Daoy (cell line): ENCODE results near the gene SLC9A3. TPM values are rescaled to one million over a fixed set of nuclear protein-coding genes. Genes with fewer than 3 reads are reported as not detected.
"Not testable (repeated sequence)": the region's sequence is repeated elsewhere in the genome, so short reads cannot be mapped to it uniquely, and the experiment has no call there.

Experiments used
- DNase-seq: peaks from one replicate; pipeline ENCODE4 v3.0.0-alpha.2; 2015; ENCODE audit warnings: low read depth
- total RNA-seq: library from RNA; depleted of rRNA; stranded (reverse); fragments of >200 nt; shearing (Covaris generic); gene quantifications from 2 replicates; pipeline ENCODE4 v1.2.3, GENCODE V29; 2014; rRNA removed

SLC9A3 gene
- 1.3 and 2.2 TPM in 2 replicates for total RNA-seq

DNA sequence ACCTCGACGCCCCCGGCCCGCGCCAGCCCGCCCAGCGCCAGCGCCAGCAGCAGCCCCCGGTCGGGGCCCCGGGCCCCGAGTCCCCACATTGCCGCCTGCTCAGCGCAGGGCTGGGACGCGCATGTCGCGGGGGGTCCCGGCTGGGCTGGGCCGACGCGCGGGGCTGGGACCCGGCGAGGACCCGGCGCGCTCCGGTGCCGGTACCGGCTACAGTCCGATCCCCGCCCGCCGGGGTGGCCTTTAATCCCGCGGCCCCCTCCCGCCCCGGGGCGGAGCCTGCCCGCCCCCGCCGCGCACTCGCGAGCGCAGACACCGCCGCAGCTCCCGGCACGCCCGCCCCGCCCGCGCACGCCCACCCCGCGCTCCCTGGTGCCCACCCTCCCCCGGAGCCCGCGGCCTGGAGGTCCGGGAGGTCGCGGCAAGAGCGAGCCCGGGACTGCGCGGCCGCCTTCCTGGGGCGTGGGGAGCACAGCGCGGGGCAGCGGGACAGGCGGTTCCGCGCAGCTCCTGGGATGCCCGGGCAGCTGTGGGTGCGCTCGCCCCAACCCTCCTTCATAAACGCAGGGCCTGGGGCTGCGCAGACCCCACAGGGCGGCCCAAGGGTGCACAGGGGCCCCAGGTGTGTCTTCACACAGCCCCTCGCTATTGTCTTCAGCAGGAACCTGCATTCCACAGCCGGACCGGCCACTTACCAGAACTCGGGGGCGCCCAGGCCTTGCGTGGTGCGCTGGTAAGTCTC lies at the start of gene SLC9A3:
Gene SLC9A3 (minus strand): TSS at position 216 of the 739 bp plus-strand sequence.
- DNase-seq = no peak

DNA sequence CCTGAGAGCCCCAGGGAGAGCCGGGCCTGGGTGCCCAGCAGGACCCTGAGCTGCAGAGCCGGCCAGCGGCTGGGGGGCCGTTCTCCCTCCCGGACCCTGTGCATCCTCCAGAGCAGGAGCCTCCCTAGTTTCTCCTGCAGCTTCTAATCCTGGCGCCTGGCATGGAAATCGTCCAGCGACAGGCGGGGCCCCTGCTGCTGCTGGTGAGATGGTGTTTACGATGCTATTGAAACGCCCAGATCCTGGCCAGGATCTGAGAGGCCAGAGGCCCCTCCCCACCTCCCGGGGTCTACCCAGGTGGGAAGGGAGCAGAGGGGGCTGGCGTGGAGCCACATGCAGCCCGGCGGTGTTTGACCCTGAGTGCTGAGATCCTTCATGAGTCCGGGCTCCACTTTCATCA lies 49.7 kb upstream of the SLC9A3 start:
- no peak for DNase-seq

DNA sequence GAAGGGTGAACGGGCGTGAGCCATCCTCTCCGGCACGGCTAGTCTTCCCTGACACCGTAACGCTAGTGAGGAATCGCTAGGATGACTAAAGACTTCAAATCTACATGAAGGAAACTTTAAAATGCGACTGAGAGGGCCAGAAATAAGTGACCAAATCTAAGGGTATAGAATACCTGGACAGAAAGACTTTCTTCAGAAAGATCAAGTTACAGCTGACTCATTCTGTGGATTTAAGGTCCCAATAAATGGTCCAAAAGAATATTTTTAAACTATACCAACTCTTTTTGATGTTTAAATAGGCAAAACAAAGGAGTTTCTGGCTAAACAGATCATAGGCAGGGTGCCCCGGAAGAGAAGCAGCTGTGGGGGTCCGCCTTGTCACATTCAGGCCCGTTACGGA lies 49.0 kb upstream of the SLC9A3 start:
- DNase-seq = no peak

DNA sequence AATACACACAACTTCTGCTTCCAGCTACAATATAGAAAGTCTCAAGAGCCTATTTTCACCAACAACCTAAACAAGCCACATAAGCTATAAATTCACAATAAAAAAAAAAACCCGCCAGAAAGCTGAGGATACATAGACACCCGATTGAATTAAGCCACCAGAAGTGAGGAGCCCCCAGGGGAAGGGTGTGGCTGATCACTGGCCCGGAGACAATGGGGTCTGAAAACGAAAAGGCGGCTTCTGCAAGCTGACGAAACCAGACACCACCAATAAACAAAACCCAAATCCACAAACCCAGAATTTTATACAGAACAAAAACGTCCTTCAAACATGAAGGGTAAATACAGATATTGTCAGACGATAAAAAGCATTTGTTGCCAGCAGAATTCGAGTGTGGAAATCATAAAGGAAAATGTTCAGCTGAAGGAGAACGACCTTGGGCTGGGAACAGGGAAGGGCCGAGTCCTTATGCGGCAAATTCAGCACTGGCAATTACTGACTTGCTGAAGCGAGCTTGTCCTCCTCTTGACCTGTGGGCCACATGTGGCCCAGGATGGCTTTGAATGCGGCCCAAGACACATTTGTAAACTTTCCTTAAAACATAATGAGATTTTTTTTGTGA lies 48.3 kb upstream of the SLC9A3 start:
- DNase-seq = no peak

DNA sequence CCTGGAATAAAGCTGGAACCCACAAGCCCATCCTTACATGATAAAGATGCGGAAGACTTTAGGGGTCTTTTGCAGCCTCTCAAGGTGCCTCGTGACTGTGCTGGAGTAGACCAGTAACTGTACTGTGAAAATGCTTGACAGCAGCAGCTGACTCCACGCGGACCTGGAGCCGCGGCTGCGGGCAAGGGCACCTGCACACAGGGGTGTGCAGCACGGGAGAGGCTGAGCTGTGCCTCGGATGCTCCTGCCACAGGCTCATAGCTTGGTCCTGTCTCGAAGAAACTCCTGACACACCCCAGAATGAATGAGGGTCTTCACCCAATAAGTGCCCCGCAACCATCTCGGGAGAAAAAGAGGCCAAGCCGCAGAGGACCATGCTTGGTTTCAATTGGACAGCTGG lies 47.5 kb upstream of the SLC9A3 start:
- DNase-seq = no peak

DNA sequence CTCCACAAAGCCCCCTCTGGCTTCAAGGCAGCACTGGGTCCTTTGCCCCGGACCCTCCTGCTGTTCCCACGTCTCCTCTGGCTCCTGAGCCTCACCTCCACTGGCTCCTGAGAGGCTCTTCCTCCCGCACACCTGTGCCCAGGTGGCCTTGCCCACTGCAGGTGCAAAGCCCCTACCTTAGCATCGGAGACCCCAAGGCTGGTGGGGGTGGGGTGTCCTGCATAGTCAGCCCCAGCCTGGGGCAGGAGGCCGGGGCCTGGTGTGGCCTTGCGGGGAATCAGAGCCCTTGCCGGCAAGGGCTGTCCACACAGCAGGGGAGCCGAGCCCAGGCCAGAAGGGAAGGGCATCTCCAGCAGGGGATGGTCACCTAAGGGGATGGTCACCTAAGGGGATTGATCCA lies 46.6 kb upstream of the SLC9A3 start:
- no peak for DNase-seq

DNA sequence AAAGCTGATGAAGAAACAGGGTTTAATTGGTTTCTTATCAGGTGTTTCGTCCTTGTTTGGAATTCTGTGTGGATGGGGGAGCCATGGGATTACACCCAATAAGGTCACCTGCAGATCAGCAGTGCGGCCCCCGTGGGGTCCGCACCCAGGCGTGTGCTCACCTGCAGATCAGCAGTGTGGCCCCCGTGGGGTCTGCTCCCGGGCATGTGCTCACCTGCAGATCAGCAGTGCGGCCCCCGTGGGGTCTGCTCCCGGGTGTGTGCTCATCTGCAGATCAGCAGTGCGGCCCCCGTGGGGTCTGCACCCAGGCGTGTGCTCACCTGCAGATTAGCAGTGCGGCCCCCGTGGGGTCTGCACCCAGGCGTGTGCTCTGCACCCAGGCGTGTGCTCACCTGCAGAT lies 46.2 kb upstream of the SLC9A3 start:
- DNase-seq = no peak

DNA sequence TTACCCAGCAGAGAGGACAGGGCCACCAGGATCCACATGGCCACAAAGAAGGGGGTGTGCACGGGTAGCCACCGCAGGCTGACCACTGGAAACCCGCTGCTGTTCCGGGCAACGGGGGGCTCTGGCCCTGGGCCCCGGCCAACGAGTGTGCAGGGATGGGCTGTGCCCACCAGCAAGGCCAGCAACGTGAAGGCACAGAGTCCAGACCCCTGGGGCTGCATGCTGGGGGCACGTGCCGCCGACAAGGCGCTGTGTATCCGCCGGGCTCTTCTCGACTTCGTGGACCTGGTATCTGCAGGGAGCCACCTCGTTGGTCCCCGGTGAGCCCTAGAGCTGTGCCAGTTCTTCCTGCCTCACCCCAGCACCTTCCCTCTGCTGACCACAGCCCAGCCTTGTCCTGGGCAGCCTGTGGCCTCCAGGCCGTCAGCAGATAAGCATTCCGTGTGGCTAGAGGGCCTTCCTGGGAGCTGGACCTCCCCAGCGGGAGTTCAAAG lies 45.7 kb upstream of the SLC9A3 start:
- DNase-seq = no peak

DNA sequence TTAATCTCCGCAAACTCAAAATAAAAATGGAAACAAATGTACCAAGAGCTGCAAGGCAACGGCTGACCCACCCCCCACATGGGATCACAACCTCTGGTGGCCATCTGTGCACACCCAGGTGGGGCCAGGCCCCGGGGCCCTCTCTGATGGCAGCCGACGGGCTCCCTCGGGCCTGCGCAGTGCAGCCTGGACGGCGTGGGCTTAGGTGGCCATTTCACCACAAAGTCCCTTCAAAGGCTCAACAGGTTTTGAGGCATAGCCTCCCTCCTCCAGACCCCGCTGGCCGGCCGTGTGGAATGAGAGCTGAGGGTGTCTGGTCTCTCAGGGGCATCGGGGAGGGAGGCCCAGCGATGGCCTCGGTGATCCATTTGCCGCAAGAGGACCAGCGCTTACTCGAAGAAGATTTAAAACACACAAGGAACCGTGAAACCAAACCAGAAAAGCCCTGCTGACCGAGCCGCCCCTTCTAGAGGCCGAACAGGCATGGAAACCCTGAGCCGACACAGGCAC lies 45.2 kb upstream of the SLC9A3 start:
- DNase-seq = no peak

DNA sequence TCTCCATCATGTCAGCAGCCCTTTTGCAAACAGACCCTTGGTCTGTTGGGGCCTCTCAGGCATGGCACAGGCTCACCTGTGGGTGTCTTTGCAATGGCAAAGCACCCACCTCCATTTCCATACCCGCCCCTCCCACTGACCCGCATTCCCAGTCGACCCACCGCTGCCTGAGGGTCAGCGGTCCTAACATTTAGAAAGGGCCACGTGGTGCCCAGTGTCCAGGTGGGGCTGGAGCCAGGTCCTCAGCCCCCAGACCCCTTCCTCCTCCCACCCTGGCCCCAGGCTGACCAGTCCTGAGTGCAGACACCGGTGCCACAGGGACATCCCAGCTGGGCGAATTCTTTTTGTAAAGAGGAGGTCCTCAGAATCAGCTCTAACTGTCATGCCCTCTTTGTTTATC lies 44.6 kb upstream of the SLC9A3 start:
- no peak for DNase-seq

DNA sequence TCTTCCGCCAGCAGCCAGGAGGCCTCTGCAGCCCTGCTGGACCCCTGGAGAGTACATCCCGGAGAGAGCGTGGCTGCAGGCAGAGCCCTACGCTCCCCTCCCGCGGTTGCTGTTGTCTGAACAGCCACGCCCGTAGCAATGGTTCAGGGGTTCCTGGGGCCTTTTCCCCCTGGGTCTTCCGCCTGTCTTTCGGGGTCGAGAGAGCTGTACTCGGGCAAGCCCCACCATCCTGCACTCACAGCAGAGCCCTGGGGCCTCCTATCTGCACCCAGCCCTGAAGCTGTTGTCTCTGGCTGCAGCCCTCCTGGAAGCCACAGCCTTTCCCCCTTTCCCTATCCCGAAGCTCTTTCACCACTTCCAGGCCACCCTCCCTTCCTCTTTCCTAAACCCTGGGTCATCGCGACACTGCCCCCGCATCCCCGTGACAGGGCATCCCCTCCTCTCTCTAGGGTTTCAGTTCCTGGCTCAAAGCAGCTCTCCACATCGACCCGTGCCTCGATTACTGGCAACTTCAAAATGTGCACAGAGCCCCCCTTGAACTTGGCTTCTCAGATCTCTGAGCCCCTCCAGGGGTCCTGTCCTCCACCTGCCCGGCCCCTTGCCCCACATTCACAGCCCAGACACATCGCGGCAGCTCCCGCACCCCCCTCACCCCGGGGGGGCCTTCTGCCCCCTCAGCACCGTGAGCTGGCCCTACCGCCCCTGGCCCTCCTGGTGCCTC lies 44.0 kb upstream of the SLC9A3 start:
- DNase-seq = no peak

DNA sequence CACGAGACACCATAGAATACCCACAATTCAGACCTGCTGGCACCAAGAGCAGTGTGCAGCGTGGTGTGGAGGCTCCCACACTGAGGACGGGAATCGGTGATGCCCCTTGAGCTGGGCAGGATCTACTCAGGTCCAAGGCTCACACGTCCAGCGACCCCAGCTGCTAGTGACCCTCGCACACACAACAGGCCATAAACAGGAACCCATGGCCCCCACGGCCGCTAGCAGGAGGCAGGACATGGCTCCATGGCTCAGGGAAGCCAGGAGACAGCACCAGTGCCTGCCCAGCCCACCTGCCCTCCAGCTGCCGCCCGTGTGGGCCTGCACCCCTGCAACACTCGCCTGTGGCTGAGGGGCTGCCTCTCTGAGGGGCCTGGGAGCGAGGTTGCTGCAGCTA lies 43.4 kb upstream of the SLC9A3 start:
- no peak for DNase-seq

DNA sequence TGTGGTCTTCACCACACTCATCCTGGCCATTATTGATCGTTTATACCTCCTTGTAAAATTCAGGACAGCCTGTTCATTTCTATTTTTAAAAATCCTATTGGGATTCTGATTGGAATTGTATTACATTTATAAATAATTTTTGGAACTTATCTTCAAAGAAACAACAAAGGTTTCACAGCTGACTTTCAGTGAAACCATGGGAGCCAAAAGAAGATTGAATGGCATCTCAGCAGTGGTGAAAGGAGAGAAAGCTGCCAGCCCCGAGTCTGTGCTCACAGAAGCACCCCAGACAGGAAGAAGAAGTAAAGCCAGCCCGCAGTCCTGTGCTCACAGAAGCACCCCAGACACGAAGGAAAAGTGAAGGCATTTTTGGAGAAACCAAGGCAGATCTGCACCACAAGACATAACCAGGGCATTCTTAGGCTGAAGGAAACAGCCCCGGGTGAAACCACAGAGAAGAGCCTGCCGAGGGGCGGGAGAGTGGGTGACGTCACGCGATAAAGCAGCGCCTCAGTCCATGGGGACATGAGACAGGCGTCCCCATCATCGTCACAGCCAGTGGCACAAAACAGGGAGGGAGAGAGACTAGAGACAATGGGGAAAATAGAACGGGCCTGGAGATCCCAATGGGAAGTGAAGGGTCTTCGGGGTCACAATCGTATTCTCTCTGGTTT lies 42.5 kb upstream of the SLC9A3 start:
- no peak for DNase-seq

DNA sequence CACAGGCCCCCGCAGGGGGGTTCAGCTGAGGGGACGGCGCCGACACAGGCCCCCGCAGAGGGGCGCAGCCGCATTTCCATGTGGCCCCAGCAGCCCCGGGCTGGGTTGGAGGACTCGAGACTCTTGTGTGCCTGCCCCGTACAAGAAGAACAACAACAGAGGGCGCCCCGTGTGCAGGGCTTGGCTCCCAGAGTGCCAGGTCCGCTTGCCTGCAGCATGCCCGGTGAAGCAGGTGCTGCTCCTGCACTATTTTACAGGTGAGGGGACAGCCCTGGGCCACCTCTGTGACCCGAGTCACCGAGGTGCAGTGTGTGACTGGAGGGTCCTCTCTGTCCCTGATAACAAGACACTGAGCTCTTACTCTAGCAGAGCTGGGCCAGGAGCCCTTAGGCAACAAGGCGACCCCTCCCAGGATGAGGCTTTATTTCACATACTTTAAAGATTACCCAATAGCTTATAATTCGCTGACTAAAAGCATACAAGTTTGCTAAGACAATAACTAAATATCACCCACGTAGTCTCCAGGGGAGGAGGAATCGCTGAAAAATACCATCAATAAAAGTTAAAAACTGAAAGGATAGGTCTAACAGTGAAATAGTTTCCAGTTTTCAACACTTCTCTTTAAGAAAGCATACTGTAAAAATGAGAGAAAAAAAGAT lies 41.7 kb upstream of the SLC9A3 start:
- no peak for DNase-seq

DNA sequence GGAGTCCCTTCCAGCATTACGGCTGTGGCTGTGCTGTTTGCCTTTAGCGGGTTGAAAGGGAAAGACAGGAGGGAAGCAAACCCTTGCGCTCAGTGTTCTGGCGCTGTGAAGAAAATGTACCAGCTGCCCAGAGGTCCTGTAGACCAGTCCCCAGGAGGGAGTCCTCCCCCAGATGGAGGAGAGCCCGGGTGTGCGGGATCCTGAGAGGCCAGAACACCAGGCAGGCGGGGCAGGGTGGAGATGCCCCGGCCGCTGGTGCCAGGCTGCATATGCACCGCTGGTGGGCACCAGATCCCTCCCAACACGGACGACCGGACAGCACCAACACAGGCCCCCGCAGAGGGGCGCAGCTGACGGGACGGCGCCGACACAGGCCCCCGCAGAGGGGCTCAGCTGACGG lies 37.2 kb upstream of the SLC9A3 start:
- no peak for DNase-seq

DNA sequence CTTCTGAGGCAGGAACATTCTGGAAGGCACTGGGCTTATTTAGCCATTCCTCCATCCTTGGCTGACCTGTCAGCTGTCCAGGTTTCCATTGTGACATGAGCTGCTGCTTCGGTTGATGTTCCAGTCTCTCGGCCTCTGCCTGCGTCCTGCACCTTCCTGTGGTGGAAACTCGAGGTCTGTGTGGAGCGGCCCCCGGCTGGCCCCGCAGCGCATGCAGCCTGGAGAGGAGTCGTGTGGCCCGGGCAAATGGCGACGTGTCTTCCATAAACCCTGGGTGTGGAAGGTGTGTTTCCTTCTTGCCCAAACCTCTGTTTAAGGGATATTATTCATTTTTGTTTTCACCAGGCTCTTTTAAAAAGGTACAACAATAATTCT lies 36.5 kb upstream of the SLC9A3 start:
- no peak for DNase-seq

DNA sequence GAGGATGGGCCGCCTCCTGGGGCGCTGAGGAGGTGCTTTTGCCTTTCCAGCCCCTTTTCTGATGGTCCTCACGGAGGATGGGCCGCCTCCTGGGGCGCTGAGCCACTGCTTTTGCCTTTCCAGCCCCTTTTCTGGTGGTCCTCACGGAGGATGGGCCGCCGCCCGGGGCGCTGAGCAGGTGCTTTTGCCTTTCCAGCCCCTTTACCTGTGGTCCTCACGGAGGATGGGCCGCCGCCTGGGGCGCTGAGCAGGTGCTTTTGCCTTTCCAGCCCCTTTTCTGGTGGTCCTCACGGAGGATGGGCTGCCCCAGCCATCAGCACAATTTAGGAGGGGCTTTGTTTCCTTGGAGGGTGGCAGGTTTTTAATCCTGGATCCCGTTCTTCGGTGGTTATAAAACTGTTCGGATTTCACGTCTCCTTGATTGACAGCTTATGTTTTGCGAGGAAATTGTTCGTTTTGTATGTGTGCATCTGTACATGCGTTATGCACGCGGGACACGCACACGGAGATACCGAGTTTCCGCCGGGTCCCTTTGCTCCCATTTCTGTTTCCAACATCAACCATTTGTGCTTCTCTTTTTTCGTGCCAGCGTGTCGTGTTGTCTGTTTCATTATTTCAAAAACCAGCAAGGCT lies 34.7 kb upstream of the SLC9A3 start:
- no peak for DNase-seq

DNA sequence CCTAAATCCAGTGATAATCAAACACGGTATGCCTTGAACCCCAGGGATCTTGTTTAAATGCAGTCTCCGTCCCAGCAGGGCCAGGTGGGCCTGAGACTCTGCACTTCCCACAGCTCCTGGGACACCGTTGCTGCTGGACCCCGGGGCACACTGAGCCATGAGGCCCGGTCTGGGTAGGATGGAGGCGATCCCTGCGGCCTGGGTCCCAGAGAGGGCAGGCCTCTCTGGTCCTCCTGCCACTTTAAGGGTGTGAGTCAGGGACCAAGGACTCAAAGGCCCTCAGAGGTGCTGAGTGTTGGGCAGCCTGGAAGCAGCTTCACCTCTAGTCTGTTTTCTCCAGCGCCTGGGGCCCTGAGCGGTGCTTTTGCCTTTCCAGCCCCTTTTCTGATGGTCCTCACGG lies 34.1 kb upstream of the SLC9A3 start:
- DNase-seq = no peak

DNA sequence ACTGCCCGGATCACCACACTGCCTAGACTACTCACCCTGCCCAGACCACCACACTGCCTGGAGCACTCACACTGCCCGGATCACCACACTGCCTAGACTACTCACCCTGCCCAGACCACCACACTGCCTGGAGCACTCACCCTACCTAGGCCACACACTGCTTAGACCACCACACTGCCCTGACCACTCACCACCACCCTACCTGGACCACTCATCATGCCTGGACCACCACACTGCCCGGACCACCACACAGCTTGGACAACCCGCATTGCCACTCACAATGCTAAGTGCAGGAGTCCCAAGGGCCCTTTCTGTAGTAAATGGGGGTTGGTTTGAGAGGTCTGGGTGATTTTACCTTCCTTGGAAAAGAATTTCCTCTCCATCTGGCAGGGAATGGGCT lies 33.7 kb upstream of the SLC9A3 start:
- not testable (repeated sequence) for DNase-seq

DNA sequence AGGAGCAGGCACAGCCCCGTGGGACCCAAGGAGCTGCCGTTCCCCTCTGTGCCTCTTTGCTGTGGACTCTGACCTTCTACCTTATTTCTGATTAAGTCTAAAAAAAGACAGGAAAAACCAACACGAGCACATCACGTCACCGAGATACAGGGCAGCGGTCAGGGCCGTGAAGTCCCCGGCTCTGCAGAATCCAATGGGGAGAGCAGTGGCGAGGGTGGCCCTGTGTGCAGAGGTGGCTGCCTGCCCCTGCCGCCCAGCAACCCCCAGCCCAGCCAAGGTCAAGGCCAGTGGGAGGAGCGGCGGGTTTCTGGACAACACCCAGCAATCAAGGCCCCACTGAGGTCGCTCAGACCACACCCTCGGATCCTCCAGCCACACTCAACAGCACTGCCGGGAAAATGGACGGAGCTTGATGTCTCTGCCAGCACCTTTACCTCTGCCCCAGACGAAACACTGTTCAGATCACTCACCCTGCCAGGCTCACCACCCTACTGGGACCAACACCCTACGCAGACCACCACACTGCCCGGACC lies 32.7 kb upstream of the SLC9A3 start:
- DNase-seq = no peak
